IPS DF 19.7 (cell line): Measurements from ENCODE around the gene LTC4S.

Source experiments
- DNase-seq: peaks from one replicate; pipeline ENCODE4 v3.0.0-alpha.2; 2013; ENCODE audit warnings: low read depth, low spot score

LTC4S gene

GRCh38 chr5:179795049-179795862 is 1.5 kb downstream of the LTC4S start:
- no peak for DNase-seq

GRCh38 chr5:179795863-179796833 is 2.4 kb downstream of the LTC4S start:
- no peak for DNase-seq

- no peak for DNase-seq
Observed at GRCh38 chr5:179796877-179797608, 3.3 kb downstream of the LTC4S start.

- no peak for DNase-seq
Observed at GRCh38 chr5:179797741-179798140, 4.0 kb downstream of the LTC4S start.

DNA sequence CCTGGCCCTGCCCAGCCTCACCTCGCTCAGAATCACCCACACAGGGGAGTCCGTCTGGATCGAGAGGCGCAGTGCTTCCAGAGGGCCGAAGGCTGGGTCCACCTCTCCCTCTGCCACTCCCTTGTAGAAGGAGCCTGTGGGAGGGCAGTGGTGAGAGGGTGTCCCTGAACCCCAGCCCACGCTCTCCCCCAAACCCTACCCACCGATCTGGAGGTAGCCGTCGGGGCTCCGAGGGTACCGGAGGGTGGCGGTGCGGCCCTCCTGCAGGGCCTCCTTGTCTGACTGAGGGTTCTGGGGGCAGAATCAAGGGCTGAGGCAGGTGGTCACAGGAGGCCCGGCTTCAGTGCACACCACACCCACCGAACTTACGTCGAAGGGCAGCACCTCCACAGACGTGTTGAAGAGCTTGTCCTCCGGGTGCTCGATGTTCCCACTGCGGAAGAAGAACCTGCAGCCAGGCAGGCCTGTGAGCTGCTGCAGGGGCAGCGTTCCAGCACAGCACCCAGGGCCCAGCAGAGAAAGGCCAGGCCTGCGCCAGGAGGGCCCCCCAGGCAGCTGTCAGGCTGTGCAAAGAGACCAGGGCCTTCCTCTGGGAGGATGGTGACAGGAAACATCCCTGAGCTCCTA is 4.5 kb downstream of the LTC4S start:
- DNase-seq = no peak

- DNase-seq = no peak
Observed at GRCh38 chr5:179798771-179799643, 5.2 kb downstream of the LTC4S start.

DNA sequence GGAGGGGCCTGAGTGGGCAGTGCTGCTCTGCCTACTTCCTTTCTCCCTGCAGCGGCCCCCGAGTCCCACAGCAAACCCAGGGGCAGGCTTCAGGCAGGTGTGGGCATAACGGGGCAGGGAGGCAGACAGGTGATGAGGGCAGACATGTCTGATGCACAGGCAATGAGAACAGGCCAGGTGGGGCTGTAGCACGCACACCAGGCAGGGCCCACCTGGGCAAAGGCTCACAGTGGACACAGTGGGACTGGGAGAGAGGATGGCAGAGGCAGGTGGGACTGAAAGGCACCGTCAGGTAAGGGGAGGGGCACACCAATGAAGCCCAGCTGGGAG is 5.8 kb downstream of the LTC4S start:
- no peak for DNase-seq

GRCh38 chr5:179800071-179800695 is 6.4 kb downstream of the LTC4S start:
- no peak for DNase-seq

DNA sequence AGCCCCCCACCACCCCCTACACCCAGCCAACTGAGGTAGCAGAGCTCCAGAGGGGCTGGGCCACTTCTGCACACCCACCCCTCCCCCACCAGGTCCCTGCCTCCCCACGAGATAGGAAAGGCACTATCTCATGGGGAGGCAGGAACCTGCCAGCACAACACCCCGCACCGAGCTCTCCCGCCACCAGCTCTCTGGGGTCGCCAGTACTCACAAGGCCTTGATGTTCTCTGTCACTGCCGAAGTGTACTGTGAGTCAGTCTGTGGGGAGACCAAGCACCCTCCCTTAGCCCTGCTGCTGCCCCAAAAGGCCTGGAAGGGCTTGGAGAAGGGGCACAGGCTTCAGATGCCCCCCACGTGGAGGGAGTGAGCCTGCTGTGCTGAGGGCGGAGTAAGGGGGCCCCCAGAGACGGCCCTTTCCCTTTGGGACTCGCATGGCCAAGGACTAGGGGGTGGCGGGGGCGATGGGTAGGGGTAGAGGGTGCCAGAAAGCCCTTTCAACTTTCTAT is 7.0 kb downstream of the LTC4S start:
- DNase-seq = no peak

DNA sequence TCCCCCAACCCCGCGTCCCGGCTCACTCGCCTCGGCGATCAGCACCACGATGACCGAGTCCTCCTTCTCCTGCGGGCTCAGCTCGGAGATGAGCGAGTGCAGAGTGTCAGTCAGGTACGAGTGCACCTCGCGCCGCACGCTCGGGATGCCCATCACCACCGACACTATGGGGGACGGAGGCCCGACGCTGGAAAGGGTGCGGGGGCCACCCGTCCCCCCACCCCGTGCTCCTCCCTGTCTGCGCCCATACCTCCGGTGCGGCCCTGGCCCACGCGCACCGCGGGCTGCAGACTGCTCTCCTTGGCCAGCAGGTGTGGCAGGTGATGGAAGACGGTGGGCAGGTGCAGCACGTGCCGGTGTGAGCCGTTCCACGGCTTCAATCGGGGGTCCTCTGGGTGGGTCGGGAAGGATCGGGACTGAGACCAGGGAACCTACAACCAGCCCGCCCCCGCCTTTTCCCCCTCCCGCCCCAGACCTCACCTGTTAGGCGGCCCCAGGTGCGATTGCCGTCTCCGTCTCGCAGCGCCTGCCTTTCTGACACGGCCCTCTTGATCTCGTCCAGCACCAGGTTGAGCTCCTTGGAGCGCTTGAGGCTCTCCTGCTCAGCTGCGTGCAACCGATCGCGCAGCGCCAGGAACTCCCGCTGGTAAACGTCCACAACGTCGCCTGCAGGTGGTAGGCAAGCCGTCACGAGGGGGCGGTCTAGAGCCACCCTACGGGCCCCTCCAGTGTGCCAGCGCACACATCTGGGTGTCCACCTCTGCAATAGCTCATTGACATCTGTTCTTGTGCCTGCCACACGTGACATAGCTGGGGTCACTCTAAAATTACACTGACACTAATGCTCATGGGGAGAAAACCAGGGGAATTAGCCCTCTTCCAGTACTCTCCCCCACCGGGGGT is 7.8 kb downstream of the LTC4S start:
- DNase-seq = no peak

DNA sequence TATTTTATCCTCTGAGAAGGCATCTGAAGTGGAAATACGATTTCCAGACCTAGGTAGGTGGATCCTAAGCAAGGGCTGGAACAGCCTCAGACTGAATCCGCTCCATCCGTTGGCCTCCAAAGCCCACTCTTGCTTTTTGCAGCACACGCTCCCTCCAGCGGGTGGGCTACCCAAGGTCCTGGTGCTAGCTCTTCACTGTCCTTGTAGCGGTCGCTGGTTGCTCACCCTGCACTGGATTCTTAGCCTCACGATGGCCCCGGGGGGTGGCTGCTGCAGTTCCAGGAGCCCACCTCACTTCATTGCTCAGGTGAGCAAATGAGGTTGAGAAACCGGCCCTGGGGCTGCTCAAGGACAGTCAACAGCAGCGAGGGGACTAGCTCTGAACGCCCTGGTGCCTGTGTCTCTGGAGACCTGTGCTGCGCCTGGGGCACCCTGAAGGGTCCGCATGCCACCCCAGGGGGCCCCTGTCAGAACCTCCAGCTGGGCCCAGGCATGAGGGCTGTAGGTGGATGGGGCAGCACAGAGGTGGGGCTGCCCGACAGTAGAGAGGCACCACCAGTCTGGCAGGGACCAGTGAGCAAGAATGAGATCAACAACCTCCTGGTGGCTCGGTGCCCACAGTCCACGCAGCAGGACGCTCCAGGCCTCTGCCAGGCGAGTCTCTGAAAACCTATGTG is 8.6 kb downstream of the LTC4S start:
- no peak for DNase-seq

DNA sequence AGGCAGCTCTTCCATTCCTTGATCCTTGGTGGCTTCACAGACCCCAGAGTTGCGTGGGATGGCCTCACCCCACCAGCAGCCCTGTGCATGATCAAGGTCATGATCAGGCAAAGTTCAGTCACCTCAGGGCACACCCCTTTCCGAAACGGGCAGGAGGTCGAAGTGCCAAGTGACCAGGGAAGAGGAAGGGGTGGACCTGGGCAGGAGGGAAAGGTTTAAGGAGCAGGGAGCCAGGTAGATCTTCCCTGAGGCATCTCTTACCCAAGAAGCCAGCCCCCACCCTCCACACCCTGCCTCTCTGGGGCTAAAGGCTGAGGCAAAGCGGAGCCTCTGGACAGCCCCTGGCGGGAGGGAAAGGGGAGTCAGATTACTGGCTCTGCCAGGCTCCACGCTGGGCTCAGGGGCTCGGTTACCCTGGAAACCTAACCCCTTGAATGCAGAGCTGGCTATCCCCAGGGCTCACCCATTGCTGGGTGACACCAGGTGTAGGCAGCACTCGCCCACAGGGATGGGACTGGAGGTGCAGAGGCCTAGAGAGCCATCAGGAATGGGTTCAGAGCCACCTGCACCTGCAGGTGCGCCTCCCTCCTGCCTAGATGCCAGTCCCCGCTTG is 9.3 kb downstream of the LTC4S start:
- no peak for DNase-seq

DNA sequence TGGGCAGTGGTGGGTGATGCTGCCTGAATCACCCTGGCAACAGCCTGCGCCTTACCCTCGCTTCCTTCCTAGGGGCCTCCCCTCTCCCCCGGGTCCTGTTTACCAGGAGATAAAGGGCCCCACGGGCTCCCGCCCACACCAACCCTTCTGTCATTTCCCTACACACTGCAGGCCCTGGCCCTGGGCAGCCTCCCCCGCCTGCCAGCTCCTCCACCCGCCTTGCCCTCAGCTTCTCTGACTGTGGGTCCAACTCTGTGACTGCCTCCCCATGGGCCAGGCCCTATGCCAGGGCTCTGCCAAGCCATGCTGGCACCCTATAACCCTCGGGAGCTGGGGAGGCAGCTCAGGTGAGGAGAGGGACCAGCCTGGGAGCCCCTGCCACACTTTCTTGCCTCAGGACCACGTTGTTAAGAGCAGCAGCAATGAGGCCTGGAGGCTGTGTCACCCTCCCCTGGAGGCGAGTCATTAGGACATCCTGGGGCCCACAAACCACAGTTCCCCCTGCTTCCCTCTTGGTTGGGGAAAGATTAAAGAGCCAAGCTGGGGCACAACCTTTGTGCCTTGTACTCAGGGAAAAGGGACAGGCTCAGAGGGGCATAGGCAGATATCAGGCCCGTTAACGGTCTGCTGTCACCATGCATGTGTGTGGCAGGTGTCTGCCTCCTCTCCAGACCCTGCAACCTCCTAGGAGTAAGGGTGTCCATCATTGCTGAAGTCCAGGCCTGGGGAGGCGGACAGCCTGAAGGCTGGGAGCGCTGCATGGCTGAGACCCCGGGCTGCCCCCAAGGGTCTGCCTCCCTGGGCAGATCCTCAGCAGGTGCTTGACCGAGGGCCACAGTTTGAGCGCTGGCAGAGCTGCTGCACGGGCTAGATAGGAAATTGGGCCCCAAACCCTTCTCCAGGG is 10.1 kb downstream of the LTC4S start:
- no peak for DNase-seq

DNA sequence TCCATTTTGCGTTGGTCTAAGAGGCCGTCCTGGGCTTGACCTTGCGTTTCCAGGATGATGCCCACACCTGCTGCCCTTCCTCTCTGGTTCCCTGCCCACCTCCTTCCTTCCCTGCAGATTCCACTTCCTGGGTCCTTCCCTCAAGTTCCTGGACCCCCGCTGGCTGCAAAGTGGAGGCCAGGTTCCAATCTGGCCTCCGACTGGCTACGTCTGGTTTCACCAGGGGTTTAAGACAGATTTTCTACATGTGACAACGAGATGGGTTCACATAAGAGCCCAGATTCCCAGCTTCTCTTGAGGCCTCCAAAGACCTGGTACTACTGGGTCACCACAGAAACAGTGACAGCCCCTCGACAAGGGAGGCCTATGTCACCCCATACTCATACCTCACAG is 10.8 kb downstream of the LTC4S start:
- DNase-seq = no peak

GRCh38 chr5:179805070-179805528 is 11.3 kb downstream of the LTC4S start:
- no peak for DNase-seq

DNA sequence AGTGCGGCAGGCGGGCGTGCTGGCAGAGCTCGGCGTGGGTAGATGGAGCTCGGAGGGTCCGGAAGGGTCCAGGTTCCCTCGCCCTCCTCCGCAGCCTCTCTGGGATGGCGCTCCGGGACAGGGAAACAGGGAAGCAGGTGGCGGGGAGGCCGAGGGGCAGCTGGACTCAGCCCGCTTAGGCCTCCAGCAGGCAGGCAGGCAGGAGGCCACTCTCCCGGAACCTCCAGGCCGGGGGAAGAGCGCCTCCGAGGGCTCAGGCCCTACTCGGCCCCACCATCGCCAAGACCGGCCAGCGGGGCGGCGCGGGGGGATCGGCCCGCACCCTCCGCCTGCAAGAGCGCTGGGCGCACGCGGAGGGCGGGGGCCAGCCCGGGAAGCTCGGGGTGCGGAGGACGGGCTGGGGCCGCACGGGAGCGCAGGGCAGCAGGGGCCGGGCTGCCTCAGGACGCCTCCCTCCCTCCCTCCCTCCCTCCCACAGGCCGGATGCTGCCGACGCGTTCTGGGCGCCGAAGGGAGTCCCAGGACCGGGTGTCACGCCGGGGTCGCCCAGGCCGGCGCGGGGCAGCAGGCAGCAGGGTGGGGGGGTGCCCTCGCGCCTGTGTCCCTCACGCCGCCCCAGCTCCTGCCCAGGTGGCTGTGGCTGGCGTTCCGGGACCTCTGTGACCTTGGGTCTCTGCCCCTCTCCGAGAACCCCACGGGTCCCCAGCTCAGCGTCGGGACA is 11.9 kb downstream of the LTC4S start:
- no peak for DNase-seq
